HEK293 (cell line): ENCODE data around the gene NINJ1.
A peak's percentile ranks its signal among the peaks of the same experiment; 100 is the strongest.

ENCODE experiments used
- CTCF ChIA-PET: fragments of 350-600 bp; formaldehyde crosslinking; extraction: SDS; loops from one replicate; lab custom pipeline; 2021; ENCODE audit warnings: antibody characterized with exemption; lab: Yijun Ruan, JAX
- POLR2A ChIA-PET: fragments of 300-600 bp; formaldehyde crosslinking; extraction: SDS; loops from one replicate; lab custom pipeline; 2020; ENCODE audit warnings: antibody characterized with exemption, inconsistent platforms; lab: Yijun Ruan, JAX
- H3K27ac ChIP-seq: fragments of 200-500 bp; sonication (Bioruptor generic); 2 replicates; pipeline ENCODE4 v1.5.1; 2014; ENCODE audit warnings: low read depth, low read length, control low read depth, inconsistent platforms; ENCODE audit errors: extremely low read depth
- H3K36me3 ChIP-seq, 2 experiments: fragments of 200-500 bp in 1 of 2; sonication (Bioruptor generic) in 1 of 2; 1 replicate in 1 of 2; 2 replicates in 1 of 2; pipeline ENCODE4 v1.5.1; 2014 to 2017; ENCODE audit warnings: inconsistent platforms in 2 of 2, low read length in 2 of 2; ENCODE audit not compliant: control insufficient read depth in 2 of 2, insufficient read depth in 1 of 2
- H3K4me1 ChIP-seq: fragments of 200-500 bp; sonication (Bioruptor generic); 2 replicates; pipeline ENCODE4 v1.5.1; 2014; ENCODE audit warnings: mild to moderate bottlenecking, low read length, inconsistent platforms; ENCODE audit not compliant: control insufficient read depth, insufficient read depth
- H3K4me3 ChIP-seq: 2 replicates; pipeline ENCODE4 v1.5.1; 2011; ENCODE audit warnings: low read depth, mild to moderate bottlenecking, control low read depth, low read length, moderate library complexity
- H3K9me3 ChIP-seq: fragments of 200-500 bp; sonication (Bioruptor generic); 2 replicates; pipeline ENCODE4 v1.5.1; 2014; ENCODE audit warnings: low read depth, low read length, inconsistent platforms; ENCODE audit not compliant: control insufficient read depth, insufficient read depth
- EGR2 ChIP-seq: fragments of 450-650 bp; formaldehyde crosslinking; IDR thresholded peaks from 2 replicates; pipeline ENCODE4 v1.5.1; 2016; ENCODE audit warnings: low read depth, missing biosample characterization, missing genetic modification characterization
- GLIS2 ChIP-seq: fragments of 450-650 bp; formaldehyde crosslinking; IDR thresholded peaks from 2 replicates; pipeline ENCODE4 v1.5.1; 2016; ENCODE audit warnings: missing biosample characterization, missing genetic modification characterization
- HIC1 ChIP-seq: fragments of 450-650 bp; formaldehyde crosslinking; IDR thresholded peaks from 2 replicates; pipeline ENCODE4 v1.5.1; 2016; ENCODE audit warnings: missing biosample characterization, missing genetic modification characterization
- KLF16 ChIP-seq: fragments of 450-650 bp; formaldehyde crosslinking; IDR thresholded peaks from 2 replicates; pipeline ENCODE4 v1.5.1; 2017; ENCODE audit warnings: missing biosample characterization, missing genetic modification characterization
- KLF9 ChIP-seq: fragments of 450-650 bp; formaldehyde crosslinking; IDR thresholded peaks from 2 replicates; pipeline ENCODE4 v1.5.1; 2016; ENCODE audit warnings: missing biosample characterization, missing genetic modification characterization, low read depth
- MYNN ChIP-seq: fragments of 450-650 bp; formaldehyde crosslinking; IDR thresholded peaks from 2 replicates; pipeline ENCODE4 v1.5.1; 2016; ENCODE audit warnings: missing biosample characterization, missing genetic modification characterization, borderline replicate concordance
- SCRT2 ChIP-seq: fragments of 450-650 bp; formaldehyde crosslinking; IDR thresholded peaks from 2 replicates; pipeline ENCODE4 v1.5.1; 2016; ENCODE audit warnings: missing biosample characterization, missing genetic modification characterization
- SP2 ChIP-seq: fragments of 450-650 bp; formaldehyde crosslinking; IDR thresholded peaks from 2 replicates; pipeline ENCODE4 v1.5.1; 2016; ENCODE audit warnings: missing biosample characterization, missing genetic modification characterization
- SP3 ChIP-seq: fragments of 450-650 bp; formaldehyde crosslinking; IDR thresholded peaks from 2 replicates; pipeline ENCODE4 v1.5.1; 2016; ENCODE audit warnings: missing biosample characterization, missing genetic modification characterization
- ZBTB48 ChIP-seq: fragments of 450-650 bp; formaldehyde crosslinking; IDR thresholded peaks from 2 replicates; pipeline ENCODE4 v1.5.1; 2016; ENCODE audit warnings: missing biosample characterization, missing genetic modification characterization
- ZBTB8A ChIP-seq: fragments of 450-650 bp; formaldehyde crosslinking; IDR thresholded peaks from 2 replicates; pipeline ENCODE4 v1.5.1; 2016; ENCODE audit warnings: missing biosample characterization, missing genetic modification characterization
- ZFHX2 ChIP-seq: fragments of 450-650 bp; formaldehyde crosslinking; conservative IDR thresholded peaks from 2 replicates; pipeline ENCODE4 v1.5.1; 2016; ENCODE audit warnings: missing biosample characterization, missing genetic modification characterization
- ZNF114 ChIP-seq: fragments of 450-650 bp; formaldehyde crosslinking; IDR thresholded peaks from 2 replicates; pipeline ENCODE4 v1.5.0; 2017; ENCODE audit warnings: missing biosample characterization, missing genetic modification characterization
- ZNF184 ChIP-seq: fragments of 450-650 bp; IDR thresholded peaks from 2 replicates; pipeline ENCODE4 v1.5.1; 2018; ENCODE audit warnings: missing biosample characterization, mild to moderate bottlenecking, missing genetic modification characterization
- ZNF223 ChIP-seq: fragments of 450-650 bp; formaldehyde crosslinking; IDR thresholded peaks from 2 replicates; pipeline ENCODE4 v1.5.1; 2016; ENCODE audit warnings: missing biosample characterization, missing genetic modification characterization
- ZNF248 ChIP-seq: fragments of 450-650 bp; formaldehyde crosslinking; IDR thresholded peaks from 2 replicates; pipeline ENCODE4 v1.5.1; 2017; ENCODE audit warnings: missing biosample characterization, missing genetic modification characterization
- ZNF341 ChIP-seq: fragments of 450-650 bp; formaldehyde crosslinking; IDR thresholded peaks from 2 replicates; pipeline ENCODE4; 2016; ENCODE audit warnings: low read depth, missing biosample characterization, missing genetic modification characterization
- ZNF394 ChIP-seq: fragments of 450-650 bp; formaldehyde crosslinking; IDR thresholded peaks from 2 replicates; pipeline ENCODE4 v1.5.1; 2016; ENCODE audit warnings: missing biosample characterization, missing genetic modification characterization, mild to moderate bottlenecking, moderate library complexity, borderline replicate concordance
- ZNF398 ChIP-seq: fragments of 450-650 bp; formaldehyde crosslinking; IDR thresholded peaks from 2 replicates; pipeline ENCODE4 v1.5.1; 2017; ENCODE audit warnings: missing biosample characterization, missing genetic modification characterization
- ZNF423 ChIP-seq: fragments of 450-650 bp; formaldehyde crosslinking; IDR thresholded peaks from 2 replicates; pipeline ENCODE4 v1.5.1; 2016; ENCODE audit warnings: missing biosample characterization, missing genetic modification characterization
- ZNF548 ChIP-seq: fragments of 450-650 bp; formaldehyde crosslinking; IDR thresholded peaks from 2 replicates; pipeline ENCODE4 v1.5.1; 2016; ENCODE audit warnings: missing biosample characterization, missing genetic modification characterization
- ZNF558 ChIP-seq: fragments of 450-650 bp; formaldehyde crosslinking; IDR thresholded peaks from 2 replicates; pipeline ENCODE4 v1.5.1; 2016; ENCODE audit warnings: missing biosample characterization, missing genetic modification characterization
- ZNF747 ChIP-seq: fragments of 450-650 bp; formaldehyde crosslinking; IDR thresholded peaks from 2 replicates; pipeline ENCODE4 v1.5.1; 2016; ENCODE audit warnings: missing biosample characterization, missing genetic modification characterization
- ZSCAN16 ChIP-seq: fragments of 450-650 bp; formaldehyde crosslinking; IDR thresholded peaks from 2 replicates; pipeline ENCODE4 v1.5.1; 2016; ENCODE audit warnings: missing biosample characterization, missing genetic modification characterization
- TF ChIP-seq, protein P1 (sequence below): fragments of 450-650 bp; formaldehyde crosslinking; IDR thresholded peaks from 2 replicates; pipeline ENCODE4 v1.5.1; 2016; ENCODE audit warnings: missing biosample characterization, missing genetic modification characterization, low read depth
- TF ChIP-seq, protein P2 (sequence below): fragments of 450-650 bp; formaldehyde crosslinking; IDR thresholded peaks from 2 replicates; pipeline ENCODE4 v1.5.1; 2016; ENCODE audit warnings: missing biosample characterization, missing genetic modification characterization
- TF ChIP-seq, protein P3 (sequence below): fragments of 450-650 bp; formaldehyde crosslinking; IDR thresholded peaks from 2 replicates; pipeline ENCODE4 v1.5.1; 2017; ENCODE audit warnings: missing biosample characterization, mild to moderate bottlenecking, missing genetic modification characterization, moderate library complexity

Gene NINJ1

GRCh38 chr9:93133681-93134014 is 403 bp downstream of the NINJ1 start:
- POLR2A ChIA-PET: interaction anchor here (0.6 to 1.5 kb wide), 8 partner anchors 8 to 433 kb away, joined by 3 to 23 read pairs (median 5); partner anchors contain the start of genes CARD19 and FAM120AOS
- CTCF ChIA-PET: interaction anchor here (0.7 to 3.1 kb wide), 5 partner anchors 13 to 130 kb away, joined by 3 to 15 read pairs (median 3); no protein-coding TSS in a partner anchor
- peak overlapping the region; percentile 76; the same call in 1 of the 2 replicates for H3K27ac ChIP-seq
- H3K4me1 ChIP-seq: 0 out of 2 replicates have a peak, but pooled peaks cover 2% of the 10 kb centered on the region
- H3K36me3 ChIP-seq: peaks cover 0 to 8% of the 10 kb centered on the region in 2 experiments; a peak in 1 of 3 replicates
- H3K4me3 ChIP-seq: peak overlapping the region; percentile 80
- no peaks in the 10 kb centered on the region for H3K9me3 ChIP-seq
- TF ChIP-seq ZNF398 (peak; percentile 59), ZNF248 (tag by site-specific recombination) (no peak), SP3 (tag by site-specific recombination) (peak; percentile 92), ZNF558 (no peak), MYNN (tag by site-specific recombination) (no peak), ZNF548 (tag by site-specific recombination) (no peak), ZNF184 (tag by site-specific recombination) (no peak), SP2 (peak; percentile 52), ZSCAN16 (tag by site-specific recombination) (0 out of 2 replicates have a peak, but pooled peaks have one; percentile 14), ZBTB8A (tag by site-specific recombination) (peak; percentile 93), EGR2 (tag by site-specific recombination) (peak; percentile 34; the same call in 1 of the 2 replicates), HIC1 (tag by site-specific recombination) (0 out of 2 replicates have a peak, but pooled peaks have one; percentile 26), GLIS2 (tag by site-specific recombination) (peak; percentile 41), SCRT2 (tag by site-specific recombination) (0 out of 2 replicates have a peak, but pooled peaks have one; percentile 23), ZBTB48 (0 out of 2 replicates have a peak, but pooled peaks have one; percentile 17), ZNF114 (tag by site-specific recombination) (no peak), KLF16 (tag by site-specific recombination) (peak; percentile 50; the same call in 1 of the 2 replicates), ZNF423 (no peak), ZFHX2 (tag by site-specific recombination) (peak; percentile 78), ZNF394 (tag by site-specific recombination) (no peak), ZNF341 (tag by site-specific recombination) (peak; percentile 82), KLF9 (tag by site-specific recombination) (peak; percentile 91), ZNF223 (tag by site-specific recombination) (0 out of 2 replicates have a peak, but pooled peaks have one; percentile 24), ZNF747 (no peak)
- TF ChIP-seq, protein P1, sequence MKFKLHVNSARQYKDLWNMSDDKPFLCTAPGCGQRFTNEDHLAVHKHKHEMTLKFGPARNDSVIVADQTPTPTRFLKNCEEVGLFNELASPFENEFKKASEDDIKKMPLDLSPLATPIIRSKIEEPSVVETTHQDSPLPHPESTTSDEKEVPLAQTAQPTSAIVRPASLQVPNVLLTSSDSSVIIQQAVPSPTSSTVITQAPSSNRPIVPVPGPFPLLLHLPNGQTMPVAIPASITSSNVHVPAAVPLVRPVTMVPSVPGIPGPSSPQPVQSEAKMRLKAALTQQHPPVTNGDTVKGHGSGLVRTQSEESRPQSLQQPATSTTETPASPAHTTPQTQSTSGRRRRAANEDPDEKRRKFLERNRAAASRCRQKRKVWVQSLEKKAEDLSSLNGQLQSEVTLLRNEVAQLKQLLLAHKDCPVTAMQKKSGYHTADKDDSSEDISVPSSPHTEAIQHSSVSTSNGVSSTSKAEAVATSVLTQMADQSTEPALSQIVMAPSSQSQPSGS (tag by site-specific recombination): peak; percentile 85
- TF ChIP-seq, protein P2, sequence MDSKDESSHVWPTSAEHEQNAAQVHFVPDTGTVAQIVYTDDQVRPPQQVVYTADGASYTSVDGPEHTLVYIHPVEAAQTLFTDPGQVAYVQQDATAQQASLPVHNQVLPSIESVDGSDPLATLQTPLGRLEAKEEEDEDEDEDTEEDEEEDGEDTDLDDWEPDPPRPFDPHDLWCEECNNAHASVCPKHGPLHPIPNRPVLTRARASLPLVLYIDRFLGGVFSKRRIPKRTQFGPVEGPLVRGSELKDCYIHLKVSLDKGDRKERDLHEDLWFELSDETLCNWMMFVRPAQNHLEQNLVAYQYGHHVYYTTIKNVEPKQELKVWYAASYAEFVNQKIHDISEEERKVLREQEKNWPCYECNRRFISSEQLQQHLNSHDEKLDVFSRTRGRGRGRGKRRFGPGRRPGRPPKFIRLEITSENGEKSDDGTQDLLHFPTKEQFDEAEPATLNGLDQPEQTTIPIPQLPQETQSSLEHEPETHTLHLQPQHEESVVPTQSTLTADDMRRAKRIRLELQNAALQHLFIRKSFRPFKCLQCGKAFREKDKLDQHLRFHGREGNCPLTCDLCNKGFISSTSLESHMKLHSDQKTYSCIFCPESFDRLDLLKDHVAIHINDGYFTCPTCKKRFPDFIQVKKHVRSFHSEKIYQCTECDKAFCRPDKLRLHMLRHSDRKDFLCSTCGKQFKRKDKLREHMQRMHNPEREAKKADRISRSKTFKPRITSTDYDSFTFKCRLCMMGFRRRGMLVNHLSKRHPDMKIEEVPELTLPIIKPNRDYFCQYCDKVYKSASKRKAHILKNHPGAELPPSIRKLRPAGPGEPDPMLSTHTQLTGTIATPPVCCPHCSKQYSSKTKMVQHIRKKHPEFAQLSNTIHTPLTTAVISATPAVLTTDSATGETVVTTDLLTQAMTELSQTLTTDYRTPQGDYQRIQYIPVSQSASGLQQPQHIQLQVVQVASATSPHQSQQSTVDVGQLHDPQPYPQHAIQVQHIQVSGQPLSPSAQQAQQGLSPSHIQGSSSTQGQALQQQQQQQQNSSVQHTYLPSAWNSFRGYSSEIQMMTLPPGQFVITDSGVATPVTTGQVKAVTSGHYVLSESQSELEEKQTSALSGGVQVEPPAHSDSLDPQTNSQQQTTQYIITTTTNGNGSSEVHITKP (tag by site-specific recombination): peak; percentile 15; the same call in 1 of the 2 replicates
- TF ChIP-seq, protein P3, sequence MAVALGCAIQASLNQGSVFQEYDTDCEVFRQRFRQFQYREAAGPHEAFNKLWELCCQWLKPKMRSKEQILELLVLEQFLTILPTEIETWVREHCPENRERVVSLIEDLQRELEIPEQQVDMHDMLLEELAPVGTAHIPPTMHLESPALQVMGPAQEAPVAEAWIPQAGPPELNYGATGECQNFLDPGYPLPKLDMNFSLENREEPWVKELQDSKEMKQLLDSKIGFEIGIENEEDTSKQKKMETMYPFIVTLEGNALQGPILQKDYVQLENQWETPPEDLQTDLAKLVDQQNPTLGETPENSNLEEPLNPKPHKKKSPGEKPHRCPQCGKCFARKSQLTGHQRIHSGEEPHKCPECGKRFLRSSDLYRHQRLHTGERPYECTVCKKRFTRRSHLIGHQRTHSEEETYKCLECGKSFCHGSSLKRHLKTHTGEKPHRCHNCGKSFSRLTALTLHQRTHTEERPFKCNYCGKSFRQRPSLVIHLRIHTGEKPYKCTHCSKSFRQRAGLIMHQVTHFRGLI (tag by site-specific recombination): 0 out of 2 replicates have a peak, but pooled peaks have one; percentile 15
